WTC11 (cell line): ENCODE measurements around the gene UBC. TPM values are rescaled to one million over a fixed set of nuclear protein-coding genes. Genes with fewer than 3 reads are reported as not detected.
A peak's percentile ranks its signal among the peaks of the same experiment; 100 is the strongest.

ENCODE experiments used
- ATAC-seq: fragments of 200-7000 bp; cut with Tn5 transposase; 2 replicates; pipeline ENCODE4 v1.10.0; 2021; ENCODE audit warnings: mild to moderate bottlenecking, moderate library complexity
- CTCF ChIA-PET: fragments of 300-600 bp; sonication (Branson Sonifier 250); formaldehyde crosslinking; loops from one replicate; lab custom pipeline; 2021; ENCODE audit warnings: antibody characterized with exemption; lab: Charles Lee
- POLR2A ChIA-PET: fragments of 350-600 bp; sonication (Branson Sonifier 250); formaldehyde crosslinking; loops from one replicate; lab custom pipeline; 2021; ENCODE audit warnings: antibody characterized with exemption; lab: Charles Lee
- DNase-seq: peaks from one replicate; pipeline ENCODE4 v3.0.0; 2021; ENCODE audit warnings: low spot score
- H3K27ac Mint-ChIP-seq: 2 replicates; pipeline ENCODE4 v1.8.0; 2021; ENCODE audit warnings: mixed read lengths
- H3K27me3 Mint-ChIP-seq: 2 replicates; pipeline ENCODE4 v1.8.0; 2021; ENCODE audit warnings: low read depth, mild to moderate bottlenecking, moderate library complexity, mixed read lengths
- H3K36me3 Mint-ChIP-seq: 2 replicates; pipeline ENCODE4 v1.8.0; 2021; ENCODE audit warnings: mixed read lengths
- H3K4me1 Mint-ChIP-seq: 2 replicates; pipeline ENCODE4 v1.8.0; 2022; ENCODE audit warnings: mixed read lengths
- H3K4me3 Mint-ChIP-seq: 2 replicates; pipeline ENCODE4 v1.8.0; 2021; ENCODE audit warnings: mild to moderate bottlenecking, moderate library complexity, mixed read lengths
- H3K9me3 Mint-ChIP-seq: 2 replicates; pipeline ENCODE4 v1.8.0; 2021; ENCODE audit warnings: mixed read lengths
- CREM ChIP-seq: sonication (generic); formaldehyde crosslinking; IDR thresholded peaks from 2 replicates; pipeline ENCODE4 v1.8.1; 2022; ENCODE audit warnings: mild to moderate bottlenecking, missing genetic modification reagents, moderate library complexity
- CTCF ChIP-seq: fragments of 200-600 bp; IDR thresholded peaks from 2 replicates; pipeline ENCODE4 v1.8.0; 2022; ENCODE audit warnings: antibody characterized with exemption
- ESRRA ChIP-seq: sonication (generic); formaldehyde crosslinking; IDR thresholded peaks from 2 replicates; pipeline ENCODE4 v1.8.1; 2022; ENCODE audit warnings: mild to moderate bottlenecking, missing genetic modification reagents, borderline replicate concordance
- ETV6 ChIP-seq: sonication (generic); formaldehyde crosslinking; IDR thresholded peaks from 2 replicates; pipeline ENCODE4 v1.8.1; 2022; ENCODE audit warnings: mild to moderate bottlenecking, missing genetic modification reagents
- GABPB1 ChIP-seq: sonication (generic); formaldehyde crosslinking; IDR thresholded peaks from 2 replicates; pipeline ENCODE4 v1.8.1; 2023; ENCODE audit warnings: mild to moderate bottlenecking, missing genetic modification reagents
- PRDM15 ChIP-seq: sonication (generic); formaldehyde crosslinking; IDR thresholded peaks from 2 replicates; pipeline ENCODE4 v1.8.0; 2022; ENCODE audit warnings: missing genetic modification reagents
- ZNF232 ChIP-seq: sonication (generic); formaldehyde crosslinking; IDR thresholded peaks from 2 replicates; pipeline ENCODE4 v1.8.0; 2022; ENCODE audit warnings: mild to moderate bottlenecking, missing genetic modification reagents
- total RNA-seq: library from RNA; stranded (reverse); gene quantifications from 3 replicates; pipeline ENCODE4 v1.2.3, GENCODE V29; 2021
- TF ChIP-seq, protein P1 (sequence below): sonication (generic); formaldehyde crosslinking; conservative IDR thresholded peaks from 2 replicates; pipeline ENCODE4 v1.8.1; 2023; ENCODE audit warnings: mild to moderate bottlenecking, low read depth, missing genetic modification reagents, moderate library complexity
- TF ChIP-seq, protein P2 (sequence below): fragments of 250-450 bp; sonication (Bioruptor Pico); IDR thresholded peaks from 2 replicates; pipeline ENCODE4 v1.9.0; 2021; ENCODE audit warnings: mild to moderate bottlenecking, borderline replicate concordance

Gene UBC
- total RNA-seq, 1 experiment from 2014 or later, result 530 TPM

- TF ChIP-seq CREM (CRISPR knock-in tag) (no peak), ESRRA (no peak), ZNF232 (CRISPR knock-in tag) (no peak), PRDM15 (CRISPR knock-in tag) (no peak), ETV6 (CRISPR knock-in tag) (no peak)
- TF ChIP-seq, protein P1, sequence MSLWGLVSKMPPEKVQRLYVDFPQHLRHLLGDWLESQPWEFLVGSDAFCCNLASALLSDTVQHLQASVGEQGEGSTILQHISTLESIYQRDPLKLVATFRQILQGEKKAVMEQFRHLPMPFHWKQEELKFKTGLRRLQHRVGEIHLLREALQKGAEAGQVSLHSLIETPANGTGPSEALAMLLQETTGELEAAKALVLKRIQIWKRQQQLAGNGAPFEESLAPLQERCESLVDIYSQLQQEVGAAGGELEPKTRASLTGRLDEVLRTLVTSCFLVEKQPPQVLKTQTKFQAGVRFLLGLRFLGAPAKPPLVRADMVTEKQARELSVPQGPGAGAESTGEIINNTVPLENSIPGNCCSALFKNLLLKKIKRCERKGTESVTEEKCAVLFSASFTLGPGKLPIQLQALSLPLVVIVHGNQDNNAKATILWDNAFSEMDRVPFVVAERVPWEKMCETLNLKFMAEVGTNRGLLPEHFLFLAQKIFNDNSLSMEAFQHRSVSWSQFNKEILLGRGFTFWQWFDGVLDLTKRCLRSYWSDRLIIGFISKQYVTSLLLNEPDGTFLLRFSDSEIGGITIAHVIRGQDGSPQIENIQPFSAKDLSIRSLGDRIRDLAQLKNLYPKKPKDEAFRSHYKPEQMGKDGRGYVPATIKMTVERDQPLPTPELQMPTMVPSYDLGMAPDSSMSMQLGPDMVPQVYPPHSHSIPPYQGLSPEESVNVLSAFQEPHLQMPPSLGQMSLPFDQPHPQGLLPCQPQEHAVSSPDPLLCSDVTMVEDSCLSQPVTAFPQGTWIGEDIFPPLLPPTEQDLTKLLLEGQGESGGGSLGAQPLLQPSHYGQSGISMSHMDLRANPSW, result no peak
- TF ChIP-seq, protein P2, sequence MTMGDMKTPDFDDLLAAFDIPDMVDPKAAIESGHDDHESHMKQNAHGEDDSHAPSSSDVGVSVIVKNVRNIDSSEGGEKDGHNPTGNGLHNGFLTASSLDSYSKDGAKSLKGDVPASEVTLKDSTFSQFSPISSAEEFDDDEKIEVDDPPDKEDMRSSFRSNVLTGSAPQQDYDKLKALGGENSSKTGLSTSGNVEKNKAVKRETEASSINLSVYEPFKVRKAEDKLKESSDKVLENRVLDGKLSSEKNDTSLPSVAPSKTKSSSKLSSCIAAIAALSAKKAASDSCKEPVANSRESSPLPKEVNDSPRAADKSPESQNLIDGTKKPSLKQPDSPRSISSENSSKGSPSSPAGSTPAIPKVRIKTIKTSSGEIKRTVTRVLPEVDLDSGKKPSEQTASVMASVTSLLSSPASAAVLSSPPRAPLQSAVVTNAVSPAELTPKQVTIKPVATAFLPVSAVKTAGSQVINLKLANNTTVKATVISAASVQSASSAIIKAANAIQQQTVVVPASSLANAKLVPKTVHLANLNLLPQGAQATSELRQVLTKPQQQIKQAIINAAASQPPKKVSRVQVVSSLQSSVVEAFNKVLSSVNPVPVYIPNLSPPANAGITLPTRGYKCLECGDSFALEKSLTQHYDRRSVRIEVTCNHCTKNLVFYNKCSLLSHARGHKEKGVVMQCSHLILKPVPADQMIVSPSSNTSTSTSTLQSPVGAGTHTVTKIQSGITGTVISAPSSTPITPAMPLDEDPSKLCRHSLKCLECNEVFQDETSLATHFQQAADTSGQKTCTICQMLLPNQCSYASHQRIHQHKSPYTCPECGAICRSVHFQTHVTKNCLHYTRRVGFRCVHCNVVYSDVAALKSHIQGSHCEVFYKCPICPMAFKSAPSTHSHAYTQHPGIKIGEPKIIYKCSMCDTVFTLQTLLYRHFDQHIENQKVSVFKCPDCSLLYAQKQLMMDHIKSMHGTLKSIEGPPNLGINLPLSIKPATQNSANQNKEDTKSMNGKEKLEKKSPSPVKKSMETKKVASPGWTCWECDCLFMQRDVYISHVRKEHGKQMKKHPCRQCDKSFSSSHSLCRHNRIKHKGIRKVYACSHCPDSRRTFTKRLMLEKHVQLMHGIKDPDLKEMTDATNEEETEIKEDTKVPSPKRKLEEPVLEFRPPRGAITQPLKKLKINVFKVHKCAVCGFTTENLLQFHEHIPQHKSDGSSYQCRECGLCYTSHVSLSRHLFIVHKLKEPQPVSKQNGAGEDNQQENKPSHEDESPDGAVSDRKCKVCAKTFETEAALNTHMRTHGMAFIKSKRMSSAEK (CRISPR knock-in tag), result no peak
- ATAC-seq (no peak), DNase-seq (no peak)
- Mint-ChIP-seq H3K4me3 (no peak overlapping the region), H3K36me3 (no peaks in the 10 kb centered on the region), H3K4me1 (peaks cover 8% of the 10 kb centered on the region), H3K27ac (no peak overlapping the region), H3K9me3 (no peaks in the 10 kb centered on the region), H3K27me3 (peaks cover 4% of the 10 kb centered on the region)
- ChIA-PET CTCF (interaction anchor here (2.3 kb wide), 1 partner anchor 10 kb away, joined by 7 read pairs; no protein-coding TSS in a partner anchor), POLR2A (no interaction called here)
Measured at GRCh38 chr12:124929649-124930419, 15.4 kb upstream of the UBC start.

GRCh38 chr12:124928912-124929530 lies 14.6 kb upstream of the UBC start:
- ChIA-PET POLR2A (interaction anchor here (0.6 kb wide), 1 partner anchor 19 kb away, joined by 4 read pairs; no protein-coding TSS in a partner anchor), CTCF (interaction anchor here (1.2 to 2.4 kb wide), 2 partner anchors 11 to 22 kb away, joined by 4 to 12 read pairs; no protein-coding TSS in a partner anchor)
- H3K27ac Mint-ChIP-seq, result no peak overlapping the region
- ATAC-seq (no peak), DNase-seq (no peak)
- H3K4me1 Mint-ChIP-seq, result peaks cover 10% of the 10 kb centered on the region
- no peaks in the 10 kb centered on the region for H3K36me3 Mint-ChIP-seq
- H3K4me3 Mint-ChIP-seq, result peak overlapping the region; percentile 99
- no peak for TF ChIP-seq GABPB1 (CRISPR knock-in tag)
- TF ChIP-seq CTCF, result no peak
- no peaks in the 10 kb centered on the region for H3K9me3 Mint-ChIP-seq
- H3K27me3 Mint-ChIP-seq, result peaks cover 4% of the 10 kb centered on the region
